ENCODE data around the gene RALGAPA2. TPM values are rescaled to one million over a fixed set of nuclear protein-coding genes. Genes with fewer than 3 reads are reported as not detected.

The RALGAPA2 gene
- total and polyA plus RNA-seq, 2 donors (not counting 3 experiments of a cell fraction or from before 2014, with no cell fraction given): 10.0 to 46.8 TPM

- no TSS peak for BruUV-seq (replicated peaks)
- peaks cover 4% of the 10 kb centered on the region for H3K4me1 ChIP-seq (ENCODE audit: control insufficient read depth, extremely low read depth, insufficient read depth, low read length)
- no peak for DNase-seq (ENCODE audit: low read depth, low spot score)
- H3K36me3 ChIP-seq (ENCODE audit: control insufficient read depth in 2 of 2, extremely low read depth in 1 of 2, insufficient read depth in 2 of 2, low read length in 2 of 2): peaks cover 3% of the 10 kb centered on the region in 2 experiments
- H3K27me3 ChIP-seq (ENCODE audit: control insufficient read depth in 2 of 2, insufficient read depth in 2 of 2, low read length in 2 of 2): no peaks in the 10 kb centered on the region
- dilution Hi-C loops (cut with MboI; ENCODE audit: extremely low pct_ligation_motif_present, low sequenced_read_pairs) (no loop called here), intact Hi-C loops (cut with micrococcal nuclease) (no loop called here)
- FAIRE-seq: no peak
- no peaks in the 10 kb centered on the region for H3K79me2 ChIP-seq (ENCODE audit: control insufficient read depth, insufficient read depth, low read length)
- ChIA-PET POLR2A (no interaction called here), CTCF (no interaction called here)
- H3K4me2 ChIP-seq (ENCODE audit: insufficient read depth, low read length): no peak overlapping the region
- H3K9me3 ChIP-seq (replicated peaks; ENCODE audit: control insufficient read depth, insufficient read depth, low read length): no peaks in the 10 kb centered on the region
- no peak overlapping the region for H2AFZ ChIP-seq (ENCODE audit: low read depth, low read length)
- TF ChIP-seq, protein P1, sequence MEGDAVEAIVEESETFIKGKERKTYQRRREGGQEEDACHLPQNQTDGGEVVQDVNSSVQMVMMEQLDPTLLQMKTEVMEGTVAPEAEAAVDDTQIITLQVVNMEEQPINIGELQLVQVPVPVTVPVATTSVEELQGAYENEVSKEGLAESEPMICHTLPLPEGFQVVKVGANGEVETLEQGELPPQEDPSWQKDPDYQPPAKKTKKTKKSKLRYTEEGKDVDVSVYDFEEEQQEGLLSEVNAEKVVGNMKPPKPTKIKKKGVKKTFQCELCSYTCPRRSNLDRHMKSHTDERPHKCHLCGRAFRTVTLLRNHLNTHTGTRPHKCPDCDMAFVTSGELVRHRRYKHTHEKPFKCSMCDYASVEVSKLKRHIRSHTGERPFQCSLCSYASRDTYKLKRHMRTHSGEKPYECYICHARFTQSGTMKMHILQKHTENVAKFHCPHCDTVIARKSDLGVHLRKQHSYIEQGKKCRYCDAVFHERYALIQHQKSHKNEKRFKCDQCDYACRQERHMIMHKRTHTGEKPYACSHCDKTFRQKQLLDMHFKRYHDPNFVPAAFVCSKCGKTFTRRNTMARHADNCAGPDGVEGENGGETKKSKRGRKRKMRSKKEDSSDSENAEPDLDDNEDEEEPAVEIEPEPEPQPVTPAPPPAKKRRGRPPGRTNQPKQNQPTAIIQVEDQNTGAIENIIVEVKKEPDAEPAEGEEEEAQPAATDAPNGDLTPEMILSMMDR (IDR thresholded peaks at IDR 0.05; ENCODE audit: extremely low read depth in 1 of 2, insufficient read depth in 1 of 2, low read depth in 1 of 2, low read length in 2 of 2): no peak
- no peak for TF ChIP-seq FOS (IDR thresholded peaks at IDR 0.05; ENCODE audit: borderline replicate concordance, insufficient read depth, low read length)
- TF ChIP-seq JUN (IDR thresholded peaks at IDR 0.05; ENCODE audit: borderline replicate concordance, insufficient read depth, insufficient read length, low read depth): no peak
- no peak overlapping the region for H3K9ac ChIP-seq (replicated peaks; ENCODE audit: extremely low read depth, insufficient read depth, low read length)
- H3K9me1 ChIP-seq (replicated peaks; ENCODE audit: control insufficient read depth, extremely low read depth, insufficient read depth, low read length): no peaks in the 10 kb centered on the region
- no peaks in the 10 kb centered on the region for H4K20me1 ChIP-seq (replicated peaks; ENCODE audit: control insufficient read depth, extremely low read depth, insufficient read depth, low read length)
- H3K27ac ChIP-seq (ENCODE audit: insufficient read depth, low read depth, low read length): no peak overlapping the region
- no peak overlapping the region for H3K4me3 ChIP-seq (replicated peaks in 1 of 3; ENCODE audit: insufficient read depth in 1 of 3, low read depth in 1 of 3, low read length in 3 of 3)
These were observed 223.4 kb downstream of the RALGAPA2 start for GRCh38 chr20:20489054-20489453.

- Histone ChIP-seq H3K9ac (replicated peaks; ENCODE audit: extremely low read depth, insufficient read depth, low read length) (no peak overlapping the region), H3K27me3 (ENCODE audit: control insufficient read depth in 2 of 2, insufficient read depth in 2 of 2, low read length in 2 of 2) (no peaks in the 10 kb centered on the region), H3K27ac (ENCODE audit: insufficient read depth, low read depth, low read length) (no peak overlapping the region), H3K4me1 (ENCODE audit: control insufficient read depth, extremely low read depth, insufficient read depth, low read length) (peaks cover 4% of the 10 kb centered on the region), H2AFZ (ENCODE audit: low read depth, low read length) (no peak overlapping the region), H3K9me3 (replicated peaks; ENCODE audit: control insufficient read depth, insufficient read depth, low read length) (no peaks in the 10 kb centered on the region), H3K79me2 (ENCODE audit: control insufficient read depth, insufficient read depth, low read length) (no peaks in the 10 kb centered on the region), H4K20me1 (replicated peaks; ENCODE audit: control insufficient read depth, extremely low read depth, insufficient read depth, low read length) (no peaks in the 10 kb centered on the region), H3K4me3 (replicated peaks in 1 of 3; ENCODE audit: insufficient read depth in 1 of 3, low read depth in 1 of 3, low read length in 3 of 3) (no peak overlapping the region), H3K9me1 (replicated peaks; ENCODE audit: control insufficient read depth, extremely low read depth, insufficient read depth, low read length) (no peaks in the 10 kb centered on the region), H3K36me3 (ENCODE audit: control insufficient read depth in 2 of 2, extremely low read depth in 1 of 2, insufficient read depth in 2 of 2, low read length in 2 of 2) (peaks cover 3% of the 10 kb centered on the region in 2 experiments), H3K4me2 (ENCODE audit: insufficient read depth, low read length) (no peak overlapping the region)
- ChIA-PET POLR2A (no interaction called here), CTCF (no interaction called here)
- intact Hi-C loops (cut with micrococcal nuclease): no loop called here
- no peak for TF ChIP-seq POLR2A (IDR thresholded peaks at IDR 0.05; ENCODE audit: low read depth, low read length)
- TF ChIP-seq EZH2 (IDR thresholded peaks at IDR 0.05; ENCODE audit: borderline replicate concordance, low read depth, low read length, severe bottlenecking): no peak
- TF ChIP-seq FOS (IDR thresholded peaks at IDR 0.05; ENCODE audit: borderline replicate concordance, insufficient read depth, low read length): no peak
- no peak for TF ChIP-seq MYC (IDR thresholded peaks at IDR 0.05; ENCODE audit: low read depth, low read length)
- no peak for TF ChIP-seq MAX (IDR thresholded peaks at IDR 0.05; ENCODE audit: insufficient read depth, insufficient read length)
- TF ChIP-seq POLR2AphosphoS5 (IDR thresholded peaks at IDR 0.05; ENCODE audit: insufficient read depth, low read depth, low read length): no peak
- TF ChIP-seq, protein P1 (IDR thresholded peaks at IDR 0.05; ENCODE audit: extremely low read depth in 1 of 2, insufficient read depth in 1 of 2, low read depth in 1 of 2, low read length in 2 of 2): no peak
- no peak for TF ChIP-seq JUN (IDR thresholded peaks at IDR 0.05; ENCODE audit: borderline replicate concordance, insufficient read depth, insufficient read length, low read depth)
- no peak for TF ChIP-seq GATA2 (IDR thresholded peaks at IDR 0.05; ENCODE audit: insufficient read depth, insufficient read length, low read depth, low read length)
- no peak for FAIRE-seq
- DNase-seq (ENCODE audit: low read depth, low spot score): no peak
- no TSS peak for BruUV-seq (replicated peaks)
- dilution Hi-C loops (cut with MboI; ENCODE audit: extremely low pct_ligation_motif_present, low sequenced_read_pairs): no loop called here
These were observed 224.1 kb downstream of the RALGAPA2 start for GRCh38 chr20:20488388-20488787.

Data from endothelial cell of umbilical vein (primary cell).